ENCODE results near the gene ADK.

Gene ADK

GRCh38 chr10:74683621-74684364, 532.8 kb downstream of the ADK start:
- no peak overlapping the region for H3K27ac ChIP-seq
- TF ChIP-seq CTCF (conservative IDR thresholded peaks at IDR 0.05) = no peak
- TF ChIP-seq ZFX (IDR thresholded peaks at IDR 0.05) = no peak

- TF ChIP-seq CTCF (conservative IDR thresholded peaks at IDR 0.05) (no peak), ZFX (IDR thresholded peaks at IDR 0.05) (no peak)
- no peak overlapping the region for H3K27ac ChIP-seq
Measured at GRCh38 chr10:74684462-74684861, 533.4 kb downstream of the ADK start.

GRCh38 chr10:74685564-74685963, 534.5 kb downstream of the ADK start:
- TF ChIP-seq ZFX (IDR thresholded peaks at IDR 0.05) (no peak), CTCF (conservative IDR thresholded peaks at IDR 0.05) (no peak)
- no peak overlapping the region for H3K27ac ChIP-seq

- TF ChIP-seq ZFX (IDR thresholded peaks at IDR 0.05) (no peak), CTCF (conservative IDR thresholded peaks at IDR 0.05) (no peak)
- H3K27ac ChIP-seq = no peak overlapping the region
Measured at GRCh38 chr10:74690393-74690792, 539.4 kb downstream of the ADK start.

GRCh38 chr10:74691164-74691563, 540.1 kb downstream of the ADK start:
- no peak overlapping the region for H3K27ac ChIP-seq
- TF ChIP-seq ZFX (IDR thresholded peaks at IDR 0.05) (no peak), CTCF (conservative IDR thresholded peaks at IDR 0.05) (no peak)

- no peak overlapping the region for H3K27ac ChIP-seq
- TF ChIP-seq ZFX (IDR thresholded peaks at IDR 0.05) (no peak), CTCF (conservative IDR thresholded peaks at IDR 0.05) (no peak)
Measured at GRCh38 chr10:74704629-74705357, 553.8 kb downstream of the ADK start.

- no peak overlapping the region for H3K27ac ChIP-seq
- no peak for TF ChIP-seq ZFX (IDR thresholded peaks at IDR 0.05)
Measured at GRCh38 chr10:74705358-74705980, 554.4 kb downstream of the ADK start.
